Heart left ventricle (tissue), 13 donors: ENCODE results near the gene TPX2.

Experiments used
- POLR2A ChIP-seq, 2 donors: fragments of 450-650 bp; IDR thresholded peaks; one replicate each; pipeline ENCODE4 v1.6.1; 2017; ENCODE audit warnings: antibody characterized with exemption in 2 of 2, mild to moderate bottlenecking in 2 of 2, moderate library complexity in 2 of 2
- TF ChIP-seq, protein P1 (sequence below), 12 donors: fragments of 200-600 bp; sonication (generic) in 4 of 12; IDR thresholded peaks; one replicate each; pipeline versions ENCODE4 v1.5.0 to v1.8.0; 2018 to 2022; ENCODE audit warnings: antibody characterized with exemption in 12 of 12, mild to moderate bottlenecking in 5 of 12
- donor health status: ischemic (EF 13 %, LVEDD 7.1; RV severe dilation, severe dysfunction).
- donor health status: DM: no; HTN: yes; CAD: no.
- donor health status: DM: no; HTN: no; CAD: no.
- donor health status: ischemic (EF 25% LVEDD 6.9; RV normal size, moderate dysfunction).
- donor health status: ischemic (EF 25% LVEDD 5.7; RV mildly dilated, moderate dysfunction).
- donor health status: ischemic (EF 35%, LVEDD 5.7; RV mildly dilated, moderate dysfunction).
- donor health status: nonischemic (EF 11% LVEDD 7.7; RV severe dilation, severe dysfunction).
- donor health status: DM: yes; HTN: yes; CAD: no.
- donor health status: PGD.
- donor health status: ischemic (EF 29% LVEDD 5.4; RV normal size, mild dysfunction).
- donor health status: nonischemic (EF 23%, LVEDD 6.1; RV moderate dilation, normal function).

DNA sequence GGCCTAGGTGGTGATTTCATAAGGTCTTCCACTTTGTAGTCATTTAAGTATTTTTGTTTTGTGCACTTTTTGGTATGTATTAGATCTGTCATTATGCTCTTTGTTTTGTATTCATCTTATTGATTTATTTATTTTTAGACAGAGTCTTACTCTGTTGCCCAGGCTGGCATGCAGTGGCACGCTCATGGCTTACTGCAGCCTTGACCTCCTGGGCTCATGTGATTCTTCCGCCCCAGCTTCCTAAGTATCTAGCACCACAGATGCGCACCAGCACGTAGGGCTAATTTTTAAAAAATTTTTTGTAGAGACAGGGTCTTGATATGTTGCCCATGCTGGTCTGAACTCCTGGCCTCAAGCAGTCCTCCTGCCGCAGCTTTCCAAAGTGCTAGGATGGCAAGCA, 30.6 kb downstream of the TPX2 start:
- TF ChIP-seq, protein P1, sequence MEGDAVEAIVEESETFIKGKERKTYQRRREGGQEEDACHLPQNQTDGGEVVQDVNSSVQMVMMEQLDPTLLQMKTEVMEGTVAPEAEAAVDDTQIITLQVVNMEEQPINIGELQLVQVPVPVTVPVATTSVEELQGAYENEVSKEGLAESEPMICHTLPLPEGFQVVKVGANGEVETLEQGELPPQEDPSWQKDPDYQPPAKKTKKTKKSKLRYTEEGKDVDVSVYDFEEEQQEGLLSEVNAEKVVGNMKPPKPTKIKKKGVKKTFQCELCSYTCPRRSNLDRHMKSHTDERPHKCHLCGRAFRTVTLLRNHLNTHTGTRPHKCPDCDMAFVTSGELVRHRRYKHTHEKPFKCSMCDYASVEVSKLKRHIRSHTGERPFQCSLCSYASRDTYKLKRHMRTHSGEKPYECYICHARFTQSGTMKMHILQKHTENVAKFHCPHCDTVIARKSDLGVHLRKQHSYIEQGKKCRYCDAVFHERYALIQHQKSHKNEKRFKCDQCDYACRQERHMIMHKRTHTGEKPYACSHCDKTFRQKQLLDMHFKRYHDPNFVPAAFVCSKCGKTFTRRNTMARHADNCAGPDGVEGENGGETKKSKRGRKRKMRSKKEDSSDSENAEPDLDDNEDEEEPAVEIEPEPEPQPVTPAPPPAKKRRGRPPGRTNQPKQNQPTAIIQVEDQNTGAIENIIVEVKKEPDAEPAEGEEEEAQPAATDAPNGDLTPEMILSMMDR (IDR thresholded peaks at IDR 0.05), result no peak
- no peak for TF ChIP-seq POLR2A (IDR thresholded peaks at IDR 0.05)
